CD4-positive, alpha-beta T cell treated with Interleukin-4 for 1 hour (primary cell): Measurements from ENCODE around the gene EDEM1.

Source experiments
- DNase-seq, 2 donors: peaks; one replicate each; pipeline ENCODE4 v3.0.0-alpha.2; 2020 to 2022

EDEM1 gene

DNA sequence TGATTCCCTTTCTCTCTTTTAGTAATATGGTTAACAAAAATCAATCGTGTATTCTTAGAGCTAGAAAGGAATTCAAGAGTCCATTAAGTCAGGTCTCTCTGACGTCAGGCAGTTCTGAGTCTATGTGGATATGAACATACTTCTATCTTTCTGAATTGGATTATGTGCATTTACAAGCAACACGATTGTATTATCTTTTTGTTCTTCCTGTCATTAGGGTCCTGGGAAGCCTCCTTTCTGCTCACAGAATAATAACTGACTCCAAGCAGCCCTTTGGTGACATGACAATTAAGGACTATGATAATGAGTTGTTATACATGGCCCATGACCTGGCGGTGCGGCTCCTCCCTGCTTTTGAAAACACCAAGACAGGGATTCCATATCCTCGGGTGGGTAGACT is 14.0 kb downstream of the EDEM1 start:
- no peak for DNase-seq

DNA sequence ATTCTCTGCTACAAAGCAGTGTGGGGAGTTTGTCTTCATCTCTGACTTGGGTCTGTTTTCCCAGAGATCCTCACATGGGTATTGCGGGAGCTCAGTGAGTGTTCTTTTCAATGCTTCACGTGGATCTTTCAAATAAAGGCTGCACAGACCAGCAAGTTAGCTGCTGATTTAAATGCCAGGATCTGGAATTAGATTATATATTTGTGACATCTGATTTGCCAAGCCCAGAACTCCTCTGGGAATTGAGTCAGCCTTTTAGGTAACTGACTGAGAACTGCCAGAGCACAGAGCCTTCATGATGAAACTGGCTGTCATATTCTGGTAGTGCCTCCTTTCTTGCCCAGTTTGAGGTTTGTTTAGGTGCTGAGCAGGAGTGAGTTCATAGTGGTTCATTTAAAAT is 14.7 kb downstream of the EDEM1 start:
- DNase-seq = no peak

DNA sequence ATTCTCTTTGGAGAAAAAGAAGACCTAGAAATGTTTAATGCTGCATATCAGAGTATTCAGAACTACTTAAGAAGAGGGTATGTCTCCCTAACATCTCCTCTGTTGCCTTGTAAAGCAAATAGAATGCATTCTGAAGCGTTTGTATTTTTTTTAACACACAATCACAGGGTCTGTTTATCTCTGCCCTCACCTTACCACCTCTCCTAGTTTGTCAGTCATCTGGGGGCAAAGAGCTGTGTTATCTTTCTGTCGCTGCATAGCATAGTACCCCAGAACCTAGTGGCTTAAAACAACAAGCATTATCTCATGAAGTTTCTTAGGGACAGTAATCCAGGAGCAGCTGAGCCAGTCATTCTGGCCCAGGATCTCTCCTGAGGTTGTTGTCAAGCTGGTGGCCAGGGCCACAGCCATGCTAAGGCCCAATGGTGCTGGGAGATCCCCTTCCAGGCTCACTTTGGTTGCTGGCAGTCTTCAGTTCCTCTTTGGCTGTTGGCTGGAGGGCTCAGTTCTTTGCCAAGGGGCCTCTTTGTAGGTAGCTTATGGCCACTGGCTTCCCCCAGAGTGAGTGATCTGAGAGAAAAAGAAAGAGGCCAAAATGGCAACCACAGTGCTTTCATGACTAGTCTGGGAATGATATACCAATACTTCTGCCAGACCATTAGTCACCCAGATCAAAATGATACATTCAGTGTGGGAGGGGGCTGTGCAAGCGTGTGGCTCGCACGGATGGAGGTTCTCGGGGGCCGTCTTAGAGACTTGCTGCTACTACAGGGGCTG is 17.8 kb downstream of the EDEM1 start:
- DNase-seq = no peak

DNA sequence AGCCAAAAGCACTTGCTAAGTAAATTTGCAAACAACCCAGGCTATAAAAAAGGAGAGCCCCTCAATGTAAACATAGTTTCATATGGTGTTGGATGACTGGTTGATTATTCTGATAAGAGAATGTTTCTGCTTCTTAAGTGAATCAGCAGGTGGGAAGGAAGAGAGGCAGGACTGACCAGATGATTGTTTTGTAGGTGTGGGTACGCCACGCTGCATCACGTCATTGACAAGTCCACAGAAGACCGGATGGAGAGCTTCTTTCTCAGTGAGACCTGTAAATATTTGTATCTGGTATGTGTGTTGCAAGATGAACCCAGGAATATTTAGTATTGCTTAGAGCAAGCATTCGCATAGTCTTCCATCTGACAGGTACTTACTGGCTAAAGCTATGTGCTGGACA is 23.4 kb downstream of the EDEM1 start:
- DNase-seq = no peak

DNA sequence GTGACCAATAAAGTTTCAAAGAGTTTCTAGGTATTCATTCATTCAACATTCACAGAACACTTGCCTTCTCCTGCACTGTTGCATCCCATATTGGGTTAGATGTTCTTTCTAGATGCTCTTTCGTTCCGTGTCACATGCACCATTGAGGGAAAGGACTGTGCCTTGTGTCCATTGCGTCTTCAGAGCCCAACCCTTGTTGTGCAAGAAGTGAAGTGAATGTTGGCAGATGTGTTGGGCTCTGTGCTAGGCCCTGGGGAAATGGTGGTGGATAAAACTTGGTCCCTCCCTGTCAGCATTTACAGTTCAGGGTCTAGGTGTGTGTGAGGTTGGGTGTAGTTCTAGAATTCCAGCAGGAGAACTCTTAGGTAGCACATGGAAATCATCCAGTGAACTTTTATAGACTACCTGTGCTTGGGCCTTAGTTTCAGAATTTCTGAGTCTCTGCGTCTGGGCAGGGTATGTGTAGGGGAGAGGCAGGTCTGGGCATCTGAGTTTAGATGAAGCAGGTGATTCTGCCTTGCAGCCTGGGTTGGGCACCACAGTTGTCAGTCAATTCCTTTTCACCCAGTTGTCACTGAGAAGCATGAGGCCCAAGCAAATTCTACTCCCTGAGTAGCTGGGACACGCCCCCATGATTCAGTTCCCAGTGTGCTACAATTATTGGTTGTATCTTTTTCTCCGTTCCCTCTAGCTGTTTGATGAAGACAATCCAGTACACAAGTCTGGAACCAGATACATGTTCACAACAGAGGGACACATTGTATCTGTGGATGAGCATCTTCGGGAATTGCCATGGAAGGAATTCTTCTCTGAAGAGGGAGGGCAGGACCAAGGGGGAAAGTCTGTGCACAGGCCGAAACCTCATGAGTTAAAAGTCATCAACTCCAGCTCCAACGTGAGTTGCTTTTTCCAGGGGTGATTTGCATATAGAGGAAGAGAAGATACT is 25.4 kb downstream of the EDEM1 start:
- no peak for DNase-seq

DNA sequence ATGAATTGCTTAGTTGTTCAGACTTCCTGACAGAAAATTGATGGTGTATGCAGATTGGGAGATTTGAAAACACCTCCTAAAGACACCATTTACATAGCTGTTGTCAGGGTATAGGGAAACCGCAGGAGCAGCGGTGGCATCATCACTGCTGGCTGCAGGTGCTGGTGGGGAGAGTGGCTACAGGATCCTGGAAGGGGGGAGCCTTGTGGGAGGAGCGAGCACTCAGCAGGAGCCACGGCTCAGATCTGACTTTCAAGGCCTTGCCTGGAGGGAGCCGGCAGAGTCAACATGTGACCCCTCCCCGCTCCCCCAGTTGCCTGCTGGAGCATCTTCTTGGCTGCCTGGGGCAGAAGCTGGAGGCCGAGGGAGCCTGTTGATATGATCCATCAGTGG is 26.1 kb downstream of the EDEM1 start:
- no peak for DNase-seq

DNA sequence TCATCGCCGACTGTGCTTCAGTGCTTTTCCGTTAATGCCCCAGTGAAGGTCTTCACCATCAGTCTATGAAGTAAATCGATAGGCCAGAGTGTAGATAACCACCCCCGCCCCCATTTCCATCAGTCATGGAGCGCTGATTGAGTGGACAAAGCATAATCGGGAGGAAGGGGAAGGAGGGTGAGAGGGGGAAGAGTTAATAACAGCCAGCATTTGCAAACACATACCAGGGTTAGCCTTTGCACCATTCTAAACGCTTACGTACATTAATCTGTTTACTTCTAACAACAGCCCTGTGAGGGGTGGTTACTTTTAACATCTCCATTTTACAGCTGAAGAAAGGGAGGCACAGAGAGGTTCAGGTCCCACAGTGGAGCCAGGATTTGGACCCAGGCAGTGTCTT is 26.8 kb downstream of the EDEM1 start:
- no peak for DNase-seq

DNA sequence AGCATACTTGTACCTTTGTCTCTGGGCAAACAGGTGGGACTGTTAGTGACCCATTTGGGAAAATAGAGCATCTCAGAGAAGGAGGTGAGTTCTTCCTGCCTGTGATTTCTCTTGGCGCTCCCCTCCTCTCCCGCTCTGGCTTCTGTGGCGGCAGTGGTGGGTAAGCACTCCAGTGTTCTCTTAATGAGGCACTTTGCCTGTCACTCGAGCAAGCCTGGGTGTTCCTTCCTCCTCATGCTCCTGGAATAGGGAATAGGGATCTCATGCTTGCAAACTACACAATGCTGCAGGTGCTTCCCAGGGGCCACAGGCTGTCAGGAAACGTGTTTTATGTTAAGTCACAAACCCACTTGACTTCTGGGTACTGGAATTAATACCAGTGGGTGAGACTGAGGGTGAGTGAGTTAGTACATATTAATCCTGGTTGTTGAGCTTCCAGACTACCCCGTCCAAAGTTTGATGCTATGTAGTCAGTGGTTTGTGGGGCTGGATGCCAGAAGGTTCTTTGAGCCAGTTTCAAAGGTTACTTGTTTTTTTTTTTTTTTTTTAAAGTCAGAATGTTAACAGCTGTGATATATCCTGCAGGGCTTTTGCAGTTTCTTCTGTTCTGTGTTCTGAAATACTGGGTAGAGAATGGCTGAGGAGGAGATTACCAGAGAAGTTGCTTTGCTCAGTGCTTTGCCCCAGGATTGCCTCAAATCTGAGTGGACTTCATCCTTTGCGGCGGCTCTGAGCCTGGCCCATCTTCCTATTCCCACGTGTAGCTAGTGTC is 30.5 kb downstream of the EDEM1 start:
- no peak for DNase-seq

DNA sequence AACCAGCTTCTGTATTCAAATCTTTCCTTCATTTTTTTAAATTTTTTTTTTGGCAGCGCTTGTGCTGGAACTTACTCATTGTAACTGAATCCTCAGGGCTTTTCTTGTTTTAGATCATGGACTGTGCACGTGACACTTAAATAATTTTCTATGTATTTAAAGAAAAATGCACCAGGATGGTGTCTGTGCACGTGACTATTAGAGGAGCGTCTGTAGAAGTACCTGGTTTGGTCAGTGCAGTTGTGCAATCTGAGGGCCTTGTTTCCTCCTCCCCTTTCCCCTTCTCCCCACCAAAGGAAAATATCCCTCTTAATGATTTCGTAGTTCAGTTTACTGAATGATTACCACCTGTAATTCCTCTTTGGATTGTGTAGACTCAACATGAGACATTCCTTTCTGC is 31.3 kb downstream of the EDEM1 start:
- no peak for DNase-seq

DNA sequence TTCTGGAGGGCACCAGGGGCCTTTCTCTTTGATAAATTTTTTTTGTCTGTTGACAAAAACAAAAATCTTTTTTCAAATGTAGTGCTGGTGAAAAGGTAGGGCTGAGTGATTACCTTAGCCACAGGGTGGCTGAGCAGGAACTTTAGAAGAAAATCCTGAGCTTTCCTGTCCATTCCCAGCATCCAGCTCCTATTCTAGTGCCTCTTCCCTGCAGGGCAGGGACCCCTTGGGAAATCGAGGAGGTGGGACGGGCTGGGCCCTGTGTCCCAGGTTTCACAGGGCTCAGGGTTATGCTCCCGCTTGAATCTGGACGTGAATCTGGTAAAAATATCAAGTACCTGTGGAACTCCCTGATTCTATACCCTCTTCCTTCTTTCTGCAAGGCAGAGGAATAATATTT is 31.7 kb downstream of the EDEM1 start:
- DNase-seq = no peak

DNA sequence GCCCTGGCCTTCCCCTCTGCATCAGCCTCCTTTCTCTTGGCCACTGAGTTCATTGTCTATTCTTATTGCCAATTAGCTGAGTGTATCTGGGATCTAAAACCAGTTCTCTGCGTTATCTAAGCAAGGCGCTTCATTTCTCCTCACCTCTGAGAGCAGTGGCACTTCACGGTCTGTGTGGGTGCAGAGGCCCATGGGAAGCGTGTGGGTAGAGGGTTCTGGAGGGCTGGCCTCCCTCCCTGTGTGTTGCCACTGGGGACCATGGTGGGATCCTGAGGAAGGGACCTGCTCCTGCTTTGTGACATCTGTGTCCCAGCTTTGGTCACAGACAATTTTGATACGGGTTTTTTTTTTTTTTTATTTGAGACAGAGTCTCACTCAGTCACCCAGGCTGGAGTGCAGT is 32.7 kb downstream of the EDEM1 start:
- no peak for DNase-seq

DNA sequence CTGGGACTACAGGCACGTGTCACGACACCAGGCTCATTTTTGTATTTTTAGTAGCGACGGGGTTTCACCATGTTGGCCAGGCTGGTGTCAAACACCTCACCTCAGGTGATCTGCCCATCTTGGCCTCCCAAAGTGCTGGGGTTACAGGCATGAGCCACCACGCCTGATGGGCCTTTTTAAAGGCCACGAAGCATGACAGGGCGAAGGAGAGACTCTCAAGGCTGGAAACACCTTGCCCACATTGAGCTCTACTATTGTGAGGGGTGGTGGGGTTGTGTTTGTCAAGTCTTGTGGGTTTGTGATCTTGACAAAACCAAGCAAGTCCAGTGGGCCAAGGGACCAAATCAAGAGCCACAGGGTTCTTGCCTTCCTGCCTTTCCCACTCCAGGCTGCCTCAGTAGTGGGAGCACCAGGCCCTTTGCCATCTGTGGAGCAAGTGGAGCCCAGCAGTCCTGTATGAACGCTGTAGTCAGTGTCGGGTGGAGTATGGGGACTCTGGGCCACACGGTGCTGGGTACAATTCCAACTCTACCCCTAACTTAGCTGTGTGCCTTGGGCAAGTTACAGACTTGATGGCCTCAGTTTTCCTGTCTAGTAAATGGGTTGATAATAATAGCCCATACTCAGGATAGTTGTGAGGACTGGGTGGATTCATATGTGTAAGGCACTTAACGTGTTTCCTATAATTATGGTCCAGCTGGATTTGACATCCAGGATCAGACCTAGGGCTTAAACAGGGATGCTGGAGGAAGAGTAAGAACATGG is 33.3 kb downstream of the EDEM1 start:
- DNase-seq = no peak

DNA sequence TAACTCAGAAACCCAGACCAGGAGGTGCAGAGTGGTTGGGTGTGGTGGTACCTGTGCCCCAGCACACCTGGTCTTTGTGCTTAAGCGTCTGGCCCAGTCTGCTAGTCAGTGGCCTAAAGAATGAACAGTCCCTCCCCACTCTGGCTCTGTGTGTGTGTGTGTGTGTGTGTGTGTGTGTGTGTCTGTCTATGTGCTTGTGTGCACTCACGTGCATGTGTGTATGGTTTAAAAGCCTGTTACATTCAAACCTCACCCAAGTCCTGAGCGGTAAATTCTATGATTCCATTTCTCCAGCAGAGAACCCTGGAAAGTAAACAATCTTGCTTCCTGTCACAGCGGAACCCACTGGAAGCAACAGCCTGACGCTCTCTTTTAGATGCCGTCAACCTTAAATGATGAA is 34.2 kb downstream of the EDEM1 start:
- no peak for DNase-seq

DNA sequence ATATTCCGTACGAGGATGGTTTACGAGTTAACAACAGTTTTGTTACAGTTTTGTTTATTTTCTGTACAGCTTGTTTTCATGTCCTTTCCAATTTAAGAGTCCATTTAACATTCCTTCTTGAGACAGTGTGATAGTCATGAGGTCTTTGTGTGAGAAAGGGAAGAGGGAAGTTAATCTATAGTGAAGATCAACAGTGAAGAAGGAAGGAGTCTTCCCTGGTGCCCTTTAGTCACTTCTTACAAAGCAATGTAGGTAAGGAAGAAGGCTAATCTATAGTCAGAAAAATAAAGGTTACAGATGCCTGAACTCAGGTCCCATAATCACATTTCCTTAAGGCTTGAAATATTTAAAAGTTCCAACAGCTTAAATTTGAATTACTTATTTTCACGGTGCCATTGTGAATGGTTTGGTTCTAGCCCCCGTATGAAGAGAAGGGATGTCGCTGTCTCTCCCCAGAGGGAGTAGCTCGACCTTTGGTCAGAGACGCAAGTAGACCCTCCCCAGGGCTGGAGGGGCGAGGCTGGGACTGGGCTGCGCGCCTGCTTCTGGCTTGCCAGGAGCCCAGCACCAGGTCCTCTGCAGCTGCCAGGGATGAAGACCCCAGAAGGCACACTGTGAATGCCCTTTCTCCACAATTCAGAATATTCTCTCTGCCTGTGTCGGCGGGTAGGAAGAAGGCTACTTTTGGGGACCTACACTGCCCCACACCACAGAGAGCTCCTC is 34.9 kb downstream of the EDEM1 start:
- DNase-seq = no peak

DNA sequence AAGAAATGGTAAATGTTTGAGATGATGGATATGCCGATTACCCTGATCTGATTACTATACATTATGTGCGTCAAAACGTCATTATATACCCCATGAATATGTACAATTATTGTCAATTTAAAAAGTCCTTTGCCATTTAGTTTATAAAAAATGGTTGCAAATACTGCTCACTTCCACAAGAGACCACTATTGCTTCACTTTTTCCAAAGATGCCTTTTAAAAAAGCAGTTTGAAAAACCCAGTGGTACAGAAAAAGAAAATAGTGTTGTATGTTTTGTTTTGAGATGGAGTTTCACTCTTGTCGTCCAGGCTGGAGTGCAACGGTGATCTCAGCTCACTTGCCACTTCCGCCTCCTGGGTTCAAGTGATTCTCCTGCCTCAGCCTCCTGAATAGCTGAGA is 39.3 kb downstream of the EDEM1 start:
- no peak for DNase-seq

DNA sequence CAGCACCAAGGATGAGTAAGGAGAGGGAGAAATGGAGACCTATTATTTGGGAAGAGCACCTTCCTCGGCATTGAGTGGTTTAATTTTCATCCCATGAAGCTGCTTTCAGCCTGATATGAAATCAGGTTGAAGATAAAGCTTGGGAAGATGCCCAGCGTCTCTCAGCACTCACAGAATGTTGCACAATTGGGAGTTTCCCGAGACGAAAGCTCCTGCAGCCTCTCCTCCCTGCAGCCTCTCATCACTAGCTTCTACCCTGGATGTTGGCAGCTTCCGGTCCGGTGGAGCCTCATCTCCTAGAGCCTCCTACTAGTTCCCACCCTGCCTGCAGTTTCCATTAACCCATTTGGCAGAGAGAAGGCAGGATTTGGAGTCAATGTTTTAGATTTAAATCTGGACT is 40.3 kb downstream of the EDEM1 start:
- DNase-seq = no peak

DNA sequence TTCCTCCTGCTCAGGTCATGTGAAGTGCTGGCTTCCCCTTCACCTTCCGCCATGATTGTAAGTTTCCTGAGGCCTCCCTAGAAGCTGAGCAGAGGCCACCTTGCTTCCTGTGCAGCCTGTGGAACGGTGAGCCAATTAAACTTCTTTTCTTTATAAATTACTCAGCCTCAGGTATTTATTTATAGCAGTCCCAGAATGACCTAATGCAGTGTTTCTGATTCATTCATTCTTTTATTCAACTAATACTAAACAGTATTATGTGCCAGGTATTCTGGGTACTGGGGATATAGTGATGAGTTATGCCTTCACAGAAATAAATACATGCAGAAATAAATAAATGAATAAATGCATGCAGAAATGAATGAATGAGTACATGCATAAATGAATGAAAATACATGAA is 41.9 kb downstream of the EDEM1 start:
- no peak for DNase-seq

DNA sequence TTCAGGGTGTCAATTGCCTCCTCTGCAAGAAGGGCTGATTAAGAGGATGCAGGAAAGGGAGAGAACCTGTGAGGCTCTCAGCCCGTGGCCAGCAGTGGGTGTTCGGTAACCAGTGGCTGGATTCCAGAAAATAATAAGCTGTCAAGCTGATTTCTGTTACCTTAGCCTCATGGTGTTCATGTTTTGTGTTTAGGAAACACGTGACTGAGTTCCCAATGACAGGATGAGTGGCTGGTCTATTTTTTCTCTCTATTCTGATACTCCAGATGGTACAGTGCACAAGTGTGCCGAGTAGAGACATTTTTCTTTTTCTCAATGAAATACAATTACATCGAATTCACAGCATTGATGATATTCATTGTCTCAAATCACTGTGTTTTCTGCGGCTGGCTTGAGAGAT is 43.6 kb downstream of the EDEM1 start:
- no peak for DNase-seq

DNA sequence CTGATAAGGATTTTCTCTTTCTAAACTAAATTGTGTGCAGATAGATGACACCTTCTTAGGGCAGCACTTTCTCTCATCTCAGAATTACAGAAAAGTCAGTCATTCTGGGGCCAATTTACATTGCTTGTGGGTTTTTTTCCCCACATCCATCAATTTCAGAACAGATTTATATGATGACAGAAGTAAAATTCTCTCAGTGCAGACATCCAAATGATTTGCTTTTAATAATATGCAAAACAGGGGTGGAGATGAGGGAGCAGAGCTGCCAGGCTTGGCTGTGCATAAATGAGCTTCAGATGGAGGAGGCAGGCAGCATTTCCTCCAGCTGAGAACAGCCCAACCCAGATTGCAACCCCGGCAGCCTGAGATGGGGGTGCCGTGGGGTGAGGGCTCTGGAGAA is 44.0 kb downstream of the EDEM1 start:
- DNase-seq = no peak

DNA sequence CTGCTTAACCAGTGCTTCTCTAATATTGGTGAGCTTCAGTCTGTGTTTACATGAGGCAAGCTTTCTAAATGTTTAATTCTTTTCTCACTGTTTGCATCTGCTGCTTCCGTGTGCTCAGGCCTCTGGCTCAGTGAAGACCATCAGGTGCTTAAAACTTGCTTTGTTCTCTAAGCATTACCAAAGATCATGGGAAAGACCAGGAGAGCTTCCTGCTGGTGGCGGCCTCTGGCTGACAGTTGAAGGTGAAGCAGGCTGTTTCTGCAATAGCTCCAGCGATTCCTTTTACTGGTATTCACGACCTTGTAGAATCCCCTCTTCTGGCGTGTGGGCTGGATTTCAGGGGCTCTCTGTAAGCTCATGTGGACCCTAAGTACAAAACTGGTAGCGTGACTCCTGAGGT is 45.1 kb downstream of the EDEM1 start:
- no peak for DNase-seq

DNA sequence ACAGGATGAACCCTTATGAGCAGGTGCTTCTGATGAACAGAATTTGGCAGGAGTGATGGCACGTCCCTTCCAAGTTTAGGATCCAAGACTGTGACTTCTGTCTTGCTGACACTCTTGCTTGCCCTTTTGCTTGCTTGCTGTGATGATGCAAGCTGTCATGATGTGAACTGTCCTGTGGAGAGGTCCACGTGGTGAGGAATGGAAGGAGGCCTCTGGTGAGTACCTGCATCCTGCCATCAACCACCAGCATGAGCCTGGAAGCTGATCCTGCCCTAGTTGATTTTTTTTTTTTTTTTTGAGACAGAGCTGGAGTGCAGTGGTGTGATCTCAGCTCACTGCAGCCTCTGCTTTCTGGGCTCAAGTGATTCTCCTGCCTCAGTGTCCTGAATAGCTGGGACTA is 45.5 kb downstream of the EDEM1 start:
- no peak for DNase-seq

DNA sequence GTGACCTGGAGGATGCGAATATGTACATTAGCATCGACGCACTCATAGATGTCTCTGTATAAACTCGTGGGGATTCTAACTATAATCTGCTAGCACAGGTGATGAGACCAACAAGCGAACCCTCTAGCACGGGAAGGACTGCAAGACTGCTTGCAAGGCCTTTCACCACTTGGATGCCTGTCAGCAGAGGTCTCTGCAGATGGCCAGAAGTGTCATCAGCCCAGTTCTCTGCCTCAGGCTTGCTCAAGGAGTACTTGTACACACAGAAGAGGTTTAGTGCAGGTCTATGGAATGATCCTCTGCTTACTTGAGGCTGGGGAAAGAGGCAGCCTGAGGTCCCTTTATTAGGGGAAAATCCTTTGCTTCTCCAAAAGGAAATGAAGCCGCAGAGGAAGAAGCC is 48.1 kb downstream of the EDEM1 start:
- no peak for DNase-seq
